NOMO-1 treated with DMSO at 0.1 percent for 48 hours (cell line): ENCODE measurements around the gene PIGN.
"Not testable (repeated sequence)": the region's sequence is repeated elsewhere in the genome, so short reads cannot be mapped to it uniquely, and the experiment has no call there.

ENCODE experiments used
- DNase-seq: peaks from one replicate; lab custom pipeline; 2025; ENCODE audit not compliant: unreplicated experiment; lab: John Stamatoyannopoulos, UW

The PIGN gene

DNA sequence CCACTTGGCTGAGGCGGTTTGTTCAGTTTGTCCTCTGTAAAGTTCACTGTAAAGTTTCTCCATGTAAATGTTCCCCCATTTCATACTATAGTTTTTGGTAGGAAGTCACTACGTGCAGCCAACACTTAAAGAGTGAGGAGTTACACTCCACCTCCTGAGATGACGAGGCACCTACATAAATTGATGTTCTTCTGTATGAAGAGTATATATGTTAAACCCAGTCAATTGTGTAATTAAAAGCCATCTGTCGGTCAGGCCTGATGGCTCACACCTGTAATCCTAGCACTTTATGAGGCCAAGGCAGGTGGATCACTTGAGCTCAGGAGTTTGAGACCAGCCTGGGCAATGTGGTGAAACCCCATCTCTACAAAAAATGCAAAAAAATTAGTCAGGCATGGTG, 7.6 kb downstream of the PIGN start:
- no peak for DNase-seq

DNA sequence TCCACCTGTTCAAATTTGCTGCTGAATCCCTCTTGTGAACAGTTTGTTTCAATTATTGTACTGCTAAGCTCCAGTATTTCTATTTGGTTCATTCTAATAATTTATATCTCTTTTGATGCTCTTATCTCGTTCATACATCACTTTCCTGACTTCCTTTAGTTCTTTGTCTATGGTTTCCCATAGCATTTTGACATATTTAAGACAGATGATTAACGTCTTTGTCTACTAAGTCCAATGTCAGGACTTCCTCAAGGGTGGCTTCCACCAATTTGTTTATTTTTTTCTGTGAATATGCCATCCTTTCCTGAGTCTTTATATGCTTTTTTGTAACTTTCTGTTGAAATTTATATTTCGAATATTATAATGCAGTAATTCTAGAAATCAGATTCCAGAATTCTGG, 9.6 kb downstream of the PIGN start:
- DNase-seq: no peak

- no peak for DNase-seq
Measured at GRCh38 chr18:62175521-62175920, 11.3 kb downstream of the PIGN start.

GRCh38 chr18:62172298-62172697, 14.6 kb downstream of the PIGN start:
- no peak for DNase-seq

DNA sequence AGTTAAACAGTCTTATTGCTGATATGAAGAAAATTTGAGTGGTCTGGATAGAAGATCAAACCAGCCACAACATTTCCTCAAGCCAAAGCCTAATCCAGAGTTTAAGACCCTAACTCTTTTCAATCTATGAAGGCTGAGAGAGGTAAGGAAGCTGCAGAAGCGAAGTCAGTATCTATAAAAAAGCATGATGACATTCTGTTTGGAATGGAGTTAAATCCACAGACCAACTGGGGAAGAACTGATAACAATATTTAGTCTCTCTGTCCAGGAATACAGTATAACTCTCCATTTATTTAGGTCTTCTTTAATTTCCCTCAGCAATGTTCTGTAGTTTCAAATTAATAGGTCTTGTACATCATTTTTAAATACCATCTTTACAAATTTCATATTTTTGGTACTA, 16.0 kb downstream of the PIGN start:
- DNase-seq: no peak

- DNase-seq: not testable (repeated sequence)
Measured at GRCh38 chr18:62166524-62166923, 20.3 kb downstream of the PIGN start.

DNA sequence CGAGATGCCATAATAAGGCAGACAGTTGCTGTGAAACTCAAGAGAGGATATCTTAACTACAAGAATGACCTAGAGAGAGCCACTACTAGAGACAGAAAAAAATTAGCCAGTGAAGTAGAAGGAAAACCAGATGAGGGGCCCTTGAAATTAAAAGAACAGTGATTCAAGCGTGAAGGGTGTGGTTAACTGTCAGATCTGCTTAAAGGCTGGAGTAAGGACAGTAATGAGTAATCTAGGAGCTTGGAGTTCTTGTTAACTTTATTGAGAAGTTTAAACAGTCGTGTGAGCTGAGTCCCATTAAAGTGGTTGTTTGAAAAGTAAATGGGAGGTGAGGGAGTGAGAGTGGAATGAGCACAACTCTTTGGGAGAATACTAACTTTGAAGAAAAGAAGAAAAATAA, 21.3 kb downstream of the PIGN start:
- DNase-seq: no peak

DNA sequence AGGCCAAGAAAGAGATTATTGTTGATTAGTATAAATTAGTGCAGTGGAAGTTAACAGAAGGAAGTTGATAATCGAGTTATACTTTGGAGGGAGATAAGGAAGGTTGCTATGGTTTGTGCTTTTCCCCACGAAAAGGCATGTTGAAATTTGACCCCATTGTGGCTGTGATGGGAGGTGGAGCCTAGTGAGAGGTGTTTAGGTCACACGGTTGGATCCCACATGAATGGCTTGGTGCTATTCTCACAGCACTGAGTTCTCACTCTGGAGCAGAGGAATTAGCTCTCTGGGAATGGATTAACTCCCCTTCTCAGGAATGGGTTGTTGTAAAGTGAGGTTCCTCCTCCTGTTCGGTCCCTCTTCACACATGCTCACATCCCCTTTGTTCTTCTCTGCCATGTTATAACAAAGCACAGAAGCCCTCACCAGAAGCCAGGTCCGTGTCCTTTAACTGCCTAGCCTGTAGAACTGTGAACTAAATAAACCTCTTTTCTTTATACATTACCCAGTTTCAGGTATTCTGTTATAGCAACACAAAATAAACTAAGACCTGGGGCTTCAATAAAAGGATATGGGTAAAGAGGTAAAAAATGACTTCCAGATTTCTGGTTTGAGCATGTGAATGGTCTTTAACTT, 21.9 kb downstream of the PIGN start:
- no peak for DNase-seq

- no peak for DNase-seq
Measured at GRCh38 chr18:62164310-62164709, 22.5 kb downstream of the PIGN start.

GRCh38 chr18:62157843-62158242, 29.0 kb downstream of the PIGN start:
- no peak for DNase-seq

- DNase-seq: peak; percentile 37
Measured at GRCh38 chr18:62152844-62153243, 34.0 kb downstream of the PIGN start.

DNA sequence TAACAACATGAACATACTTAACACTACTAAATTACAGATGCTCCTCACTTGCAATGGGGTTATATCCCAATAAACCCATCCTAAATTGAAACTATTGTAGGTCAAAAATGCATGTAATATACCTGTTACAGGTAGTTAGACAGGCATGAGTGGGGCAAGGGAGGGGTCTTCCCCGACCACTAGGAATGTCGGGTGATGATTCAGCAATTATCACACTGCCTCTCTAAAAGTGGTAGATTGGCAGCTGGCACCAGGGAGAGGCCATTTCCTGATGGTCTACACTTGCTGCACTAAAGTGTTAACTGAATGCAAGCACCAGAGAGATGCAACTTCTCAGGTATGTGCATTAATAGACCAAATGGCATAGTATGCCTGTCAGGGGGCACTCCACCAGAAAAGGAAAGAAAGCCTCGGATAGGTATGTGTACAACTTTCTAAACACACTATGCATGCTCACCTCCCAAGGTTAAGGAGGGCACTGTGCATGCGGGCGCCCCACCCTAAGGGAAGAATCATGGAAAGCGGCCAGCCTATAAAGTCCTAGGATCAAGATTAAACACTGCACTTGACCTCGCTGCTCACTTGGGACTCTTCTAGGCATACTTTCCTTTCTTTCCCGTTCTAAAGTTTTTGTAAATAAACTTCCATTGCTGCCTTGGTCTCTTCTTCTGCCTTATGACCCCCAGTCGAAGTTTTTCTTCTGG, 35.6 kb downstream of the PIGN start:
- no peak for DNase-seq

GRCh38 chr18:62144338-62144737, 42.5 kb downstream of the PIGN start:
- DNase-seq: no peak

GRCh38 chr18:62140259-62140658, 46.6 kb downstream of the PIGN start:
- no peak for DNase-seq

GRCh38 chr18:62138461-62139235, 48.2 kb downstream of the PIGN start:
- no peak for DNase-seq

GRCh38 chr18:62131301-62131909, 55.5 kb downstream of the PIGN start:
- peak; percentile 46 for DNase-seq

GRCh38 chr18:62128157-62128556, 58.7 kb downstream of the PIGN start:
- no peak for DNase-seq

DNA sequence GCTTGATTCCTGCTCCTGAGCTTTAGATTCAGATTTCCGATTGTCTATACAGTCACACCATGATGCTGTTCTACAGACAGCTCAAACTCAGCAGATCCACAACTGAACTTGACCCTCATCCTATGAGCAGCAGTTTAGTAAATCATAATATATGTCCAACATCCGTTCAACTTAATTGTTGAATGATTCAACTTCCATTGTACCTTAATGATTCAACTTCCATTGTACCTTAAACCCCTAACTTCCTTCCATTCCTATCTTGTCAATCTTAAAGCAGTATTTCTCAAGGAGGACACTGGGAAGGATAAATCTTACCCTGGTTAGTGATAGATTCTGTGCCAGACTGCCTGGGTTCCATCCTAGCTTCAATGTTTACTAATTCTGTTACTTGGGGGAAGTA, 60.1 kb downstream of the PIGN start:
- DNase-seq: no peak

GRCh38 chr18:62125702-62126101, 61.2 kb downstream of the PIGN start:
- no peak for DNase-seq

GRCh38 chr18:62122330-62122729, 64.5 kb downstream of the PIGN start:
- DNase-seq: no peak

GRCh38 chr18:62119884-62120283, 67.0 kb downstream of the PIGN start:
- DNase-seq: no peak

- no peak for DNase-seq
Measured at GRCh38 chr18:62118328-62118727, 68.5 kb downstream of the PIGN start.
